NCI-H748 (cell line): ENCODE results near the gene GRAP2.
"Not testable (repeated sequence)": the region's sequence is repeated elsewhere in the genome, so short reads cannot be mapped to it uniquely, and the experiment has no call there.

Experiments
- DNase-seq: peaks from one replicate; lab custom pipeline; 2025; ENCODE audit not compliant: unreplicated experiment; lab: John Stamatoyannopoulos, UW

Gene GRAP2

GRCh38 chr22:39991159-39991860 lies 90.4 kb downstream of the GRAP2 start:
- no peak for DNase-seq

DNA sequence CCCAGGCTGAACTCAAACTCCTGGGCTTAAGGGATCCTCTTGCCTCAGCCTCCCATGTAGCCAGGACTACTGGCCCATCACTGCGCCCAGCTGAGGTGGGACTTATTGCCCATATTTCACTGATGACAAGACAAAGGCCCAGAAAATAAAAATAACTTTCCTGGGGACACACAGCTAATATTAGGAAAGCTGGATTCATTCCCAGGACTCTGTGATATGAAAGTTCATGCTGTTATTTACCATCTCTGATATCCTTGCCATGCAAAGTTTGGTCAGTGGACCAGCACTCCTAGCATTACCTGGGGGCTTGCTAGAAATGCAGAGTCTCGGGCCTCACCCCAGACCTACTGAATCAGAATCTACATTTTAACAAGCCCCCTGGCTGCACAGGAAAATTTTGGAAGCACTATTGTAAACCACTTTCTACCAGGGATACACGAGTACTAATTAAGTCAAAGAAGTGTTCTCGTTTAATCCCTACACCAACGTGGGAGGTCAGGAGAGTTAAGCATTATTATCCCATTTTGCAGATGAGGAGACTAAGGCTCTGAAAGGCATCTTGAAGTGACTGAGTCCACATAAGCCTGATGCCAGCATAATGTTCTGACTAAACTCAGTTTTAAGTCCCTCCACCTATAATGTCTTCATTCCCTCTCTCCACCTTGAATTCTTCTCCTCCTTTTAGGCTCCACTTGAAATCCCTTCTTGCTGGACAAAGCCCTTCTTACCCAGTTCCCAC lies 91.4 kb downstream of the GRAP2 start:
- no peak for DNase-seq

- not testable (repeated sequence) for DNase-seq
Measured at GRCh38 chr22:39992894-39993293, 92.0 kb downstream of the GRAP2 start.

- DNase-seq = no peak
Measured at GRCh38 chr22:39994041-39994565, 93.2 kb downstream of the GRAP2 start.

- DNase-seq = peak; percentile 67
Measured at GRCh38 chr22:39994566-39995392, 93.9 kb downstream of the GRAP2 start, which contains the start of gene FAM83F. FAM83F (plus strand) TSS chr22:39994954; CDS start chr22:39995043, 89 bp downstream.

DNA sequence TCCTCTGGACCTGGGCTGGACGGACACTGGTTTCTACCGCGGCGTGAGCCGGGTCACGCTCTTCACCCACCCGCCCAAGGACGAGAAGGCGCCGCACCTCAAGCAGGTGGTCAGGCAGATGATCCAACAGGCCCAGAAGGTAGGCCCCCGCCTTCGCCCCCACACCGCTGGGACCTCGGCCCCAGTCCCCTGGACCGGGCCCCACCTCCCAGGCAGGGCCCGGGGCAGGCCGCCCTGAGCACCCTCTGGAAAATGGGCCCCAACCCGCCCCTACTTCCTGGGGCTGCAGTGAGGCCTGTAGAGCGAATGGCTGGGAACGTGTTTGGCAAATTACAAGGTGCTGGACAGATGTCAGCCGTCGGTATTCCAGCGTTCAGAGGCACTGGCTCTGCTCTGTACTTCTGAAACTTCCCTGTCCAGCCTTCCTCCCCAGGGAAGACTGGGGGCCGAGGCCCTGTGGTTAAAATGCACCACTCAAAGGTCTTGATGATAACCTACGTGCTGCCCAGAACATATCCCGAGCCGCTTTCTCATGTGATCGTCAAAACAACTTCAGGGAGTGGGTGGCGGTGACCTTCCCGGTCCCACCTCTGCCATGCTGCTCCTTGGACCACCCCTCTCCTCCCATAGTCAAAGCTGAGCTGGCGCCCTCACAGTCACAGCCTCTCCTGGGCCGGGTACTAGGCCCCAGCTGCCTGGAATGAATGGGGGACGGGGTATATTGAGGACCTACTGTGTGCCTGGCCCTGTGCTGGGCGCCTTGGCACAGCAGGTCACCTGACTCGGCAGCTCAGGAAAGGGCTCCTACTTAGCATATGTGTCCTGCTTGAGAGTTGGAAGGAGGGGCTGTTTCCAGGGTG lies 94.7 kb downstream of the GRAP2 start:
- DNase-seq = no peak

DNA sequence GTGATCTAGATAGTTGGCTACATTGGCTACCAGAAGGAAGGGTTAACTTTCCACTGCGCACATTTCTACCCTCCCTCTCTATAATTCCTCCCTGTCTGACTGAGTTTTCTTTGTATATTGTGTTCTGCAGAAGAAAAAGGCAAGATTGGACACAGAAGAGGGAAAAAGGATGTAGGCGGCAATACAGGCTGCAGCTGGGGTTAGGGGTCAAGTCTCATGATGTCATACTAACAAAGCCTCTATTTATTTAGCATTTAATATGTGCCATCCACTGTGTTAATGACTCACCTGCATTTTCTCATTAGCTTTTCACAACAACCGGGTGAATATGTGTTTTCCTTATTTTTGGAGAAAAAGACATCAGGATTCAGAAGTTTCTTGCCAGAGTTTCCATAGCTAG lies 95.8 kb downstream of the GRAP2 start:
- DNase-seq = peak; percentile 30

- DNase-seq = no peak
Measured at GRCh38 chr22:39997421-39997820, 96.5 kb downstream of the GRAP2 start.

DNA sequence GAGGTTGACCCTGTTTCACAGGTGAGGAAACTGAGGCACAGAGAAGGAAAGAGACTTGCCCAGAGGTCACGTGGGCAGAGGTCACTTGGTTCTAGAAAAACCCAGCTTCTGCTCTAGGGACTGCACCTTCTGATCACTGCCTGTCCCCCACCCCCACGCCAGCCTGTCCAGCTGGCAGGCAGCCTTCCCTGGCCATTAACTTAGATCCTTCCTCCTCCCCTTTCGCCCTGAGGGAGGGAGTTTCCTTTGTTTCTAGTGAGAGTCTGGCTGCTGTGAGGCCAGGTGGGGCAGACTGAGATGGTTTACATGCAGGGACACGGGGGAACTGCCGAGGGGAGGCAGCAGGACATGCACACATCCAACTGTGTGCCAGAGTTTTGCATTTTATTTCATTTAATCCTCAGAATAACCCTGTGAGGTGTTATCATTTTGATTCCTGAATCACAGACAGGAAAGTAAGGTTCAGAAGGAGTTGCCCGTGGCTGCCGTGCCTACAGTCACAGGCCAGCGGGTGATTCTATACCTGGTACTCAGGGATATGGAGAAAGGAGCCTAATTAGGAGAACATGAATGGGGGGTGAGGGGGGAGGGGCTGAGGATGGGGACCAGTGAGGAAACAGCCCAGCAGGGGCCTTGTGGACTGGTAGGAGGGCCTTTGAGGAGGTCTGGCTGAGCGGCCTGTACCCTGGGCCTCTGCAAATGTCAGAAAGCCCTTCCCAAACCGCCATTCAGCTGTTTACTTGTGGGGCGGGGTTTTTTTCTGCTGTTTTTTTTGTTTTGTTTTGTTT lies 97.2 kb downstream of the GRAP2 start:
- peak; percentile 90 for DNase-seq

GRCh38 chr22:39999144-39999757 lies 98.4 kb downstream of the GRAP2 start:
- peak; percentile 35 for DNase-seq

DNA sequence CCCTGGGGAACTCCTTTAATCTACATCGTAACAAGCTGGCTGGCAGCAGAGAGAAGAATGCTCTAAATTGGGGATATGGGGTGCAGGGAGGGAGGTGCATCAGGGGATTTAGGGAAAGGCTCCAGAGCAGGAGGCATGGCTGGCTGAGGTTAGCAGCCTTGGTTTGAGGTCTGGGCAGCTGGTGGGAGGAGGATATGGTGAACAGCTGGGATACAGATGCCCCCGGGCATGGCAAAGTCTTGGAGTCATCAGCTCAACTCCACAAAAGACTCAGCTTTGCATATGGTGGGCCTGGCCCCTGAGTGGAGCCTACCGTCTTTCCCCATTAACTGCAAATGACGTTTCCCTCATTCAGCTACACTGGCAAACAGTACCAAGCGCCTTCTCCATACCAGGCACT lies 99.3 kb downstream of the GRAP2 start:
- DNase-seq = no peak

GRCh38 chr22:40001106-40001505 lies 100.2 kb downstream of the GRAP2 start:
- DNase-seq = no peak

- no peak for DNase-seq
Measured at GRCh38 chr22:40001800-40002577, 101.1 kb downstream of the GRAP2 start.

DNA sequence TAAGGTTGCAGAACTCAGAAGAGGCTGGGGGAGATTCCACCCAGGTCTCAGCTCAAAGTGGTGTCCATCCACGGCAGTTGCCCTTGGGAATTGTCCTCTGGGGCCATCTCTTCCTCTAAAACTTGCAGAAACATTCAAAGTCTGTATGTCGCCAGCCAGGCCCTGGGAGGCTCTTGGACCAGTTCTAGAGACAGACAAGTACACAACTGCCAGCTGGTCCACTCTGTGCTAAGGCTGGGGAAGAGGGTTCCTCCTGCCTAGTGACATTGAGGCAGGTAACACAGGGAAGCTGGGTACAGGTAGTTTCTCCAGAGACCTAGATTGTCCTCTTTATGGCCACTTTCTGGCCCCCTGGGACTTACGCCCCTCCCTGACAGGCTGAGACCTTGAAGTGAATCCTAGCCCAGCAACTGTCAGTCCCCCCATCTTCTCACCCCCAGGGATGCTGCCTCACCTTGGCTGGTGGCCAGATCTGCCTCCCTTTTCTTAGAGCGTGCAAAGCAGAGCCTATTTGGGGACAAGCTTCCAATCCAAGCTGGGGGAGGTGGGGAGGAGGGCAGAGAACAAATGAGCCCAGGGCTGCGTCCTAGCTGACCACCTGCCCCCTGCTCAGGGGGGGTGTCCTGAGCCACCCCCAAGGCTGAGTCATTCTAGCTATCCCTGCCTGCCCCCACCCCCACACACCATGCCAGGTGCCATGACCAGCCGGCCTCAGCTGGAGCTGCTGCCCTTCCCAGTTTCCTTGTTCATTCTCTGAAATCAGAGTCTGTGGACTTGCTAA lies 102.2 kb downstream of the GRAP2 start:
- DNase-seq = no peak

DNA sequence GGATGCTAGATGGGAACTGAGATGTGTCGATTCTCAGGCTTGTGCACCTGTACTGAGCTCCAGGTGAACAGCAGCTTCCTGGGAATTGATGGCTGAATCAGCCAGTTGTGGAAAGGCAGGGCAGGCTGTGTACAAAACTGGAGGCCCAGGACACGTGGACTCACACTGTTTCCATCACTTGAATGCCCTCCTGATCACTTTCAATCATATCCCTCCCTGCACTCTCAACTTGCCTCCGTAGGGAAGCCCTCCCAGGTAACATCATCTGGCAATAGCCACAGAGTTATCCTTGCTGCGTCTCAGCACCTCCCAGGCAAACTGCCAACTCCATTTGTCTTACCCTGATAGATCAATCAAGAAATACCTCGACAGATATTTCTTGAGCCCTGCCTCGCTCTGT lies 104.0 kb downstream of the GRAP2 start:
- no peak for DNase-seq

- DNase-seq = no peak
Measured at GRCh38 chr22:40006641-40007040, 105.8 kb downstream of the GRAP2 start.

DNA sequence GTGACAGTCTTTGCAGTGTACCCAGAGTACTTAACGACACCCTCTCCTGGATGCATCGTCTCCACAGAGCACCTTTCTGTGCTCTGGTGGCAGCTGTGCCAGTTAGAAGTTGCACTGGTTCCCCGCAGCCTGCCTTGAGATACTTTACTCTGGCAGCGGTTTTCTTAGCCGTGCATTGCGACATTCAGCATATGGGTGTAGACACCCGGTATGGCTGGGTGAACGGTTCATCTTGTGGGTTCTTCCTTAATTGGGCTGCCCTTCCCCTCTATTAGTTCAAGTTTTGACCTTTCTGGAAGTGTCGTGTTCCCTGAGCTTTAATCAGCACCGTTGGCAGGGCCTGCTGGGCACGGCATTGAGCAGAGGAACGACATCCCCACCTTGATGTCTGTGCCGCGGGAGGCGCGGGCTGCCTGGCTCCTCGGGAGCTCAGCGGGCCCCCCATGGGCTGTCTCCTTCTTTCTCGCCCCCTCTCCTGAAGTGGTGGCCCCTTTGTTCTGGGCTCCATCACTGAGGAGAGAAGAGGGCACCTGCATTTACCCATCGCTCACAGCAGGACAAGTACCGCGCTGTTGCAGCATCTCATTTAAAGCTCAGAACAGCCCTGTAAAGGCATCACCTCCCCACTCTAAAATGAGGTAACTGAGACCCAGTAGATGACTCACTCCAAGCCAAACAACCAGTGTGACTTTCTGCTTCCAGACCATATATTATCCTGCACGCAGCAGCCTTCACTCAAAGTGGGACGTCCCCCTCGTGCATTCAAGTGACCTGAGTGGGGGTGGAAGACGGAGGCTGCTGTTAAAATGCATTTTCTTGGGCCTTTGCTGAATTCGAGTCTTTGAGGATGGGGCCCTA lies 107.2 kb downstream of the GRAP2 start:
- DNase-seq = no peak
